DND-41 (cell line): ENCODE results near the gene RNU1-4.

Experiments used
- EZH2 ChIP-seq: IDR thresholded peaks from 3 replicates; pipeline ENCODE4 v1.6.1; 2012; ENCODE audit warnings: borderline replicate concordance, low read depth, mild to moderate bottlenecking, moderate library complexity, low read length, inconsistent platforms; ENCODE audit not compliant: severe bottlenecking
- TF ChIP-seq, protein P1 (sequence below): IDR thresholded peaks from 2 replicates; pipeline ENCODE4 v1.5.1; 2012; ENCODE audit warnings: borderline replicate concordance, low read length, moderate library complexity, mild to moderate bottlenecking; ENCODE audit not compliant: poor library complexity, severe bottlenecking; ENCODE audit errors: extremely low read depth

DNA sequence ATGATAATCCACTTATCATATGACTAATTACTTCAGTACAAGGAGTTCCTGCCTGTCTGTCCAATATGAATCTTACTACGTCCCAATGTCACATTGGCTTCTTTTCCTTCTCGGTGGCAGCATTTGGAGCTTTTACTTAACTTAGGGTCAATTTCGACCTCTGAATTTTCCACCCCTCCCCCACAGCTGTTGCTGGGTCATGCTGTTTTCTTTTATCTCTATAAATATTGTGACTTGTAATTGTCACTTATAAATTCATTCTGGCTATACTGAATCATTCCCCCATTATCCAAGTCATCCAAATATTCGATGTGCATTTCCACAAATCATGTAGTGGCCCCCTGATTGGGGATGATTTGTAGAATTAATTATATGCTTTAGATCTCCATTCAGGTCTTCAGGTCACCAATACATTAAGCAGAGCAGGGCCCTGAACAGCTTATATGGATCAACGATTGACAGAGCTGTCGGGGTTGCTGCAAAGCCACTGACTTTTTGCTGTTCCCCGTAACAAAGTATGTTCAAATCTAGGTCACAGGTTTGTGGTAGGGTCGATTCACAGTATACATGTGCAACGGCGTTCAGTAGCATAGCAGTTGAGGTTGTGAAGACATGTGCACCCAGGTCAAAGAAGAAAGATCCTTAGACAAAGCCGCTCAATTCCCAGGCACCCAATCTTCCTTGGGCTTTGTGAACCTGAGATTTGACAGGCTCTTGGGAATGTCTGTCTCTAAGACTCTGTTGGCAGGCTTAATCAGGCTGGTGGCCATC lies 18.3 kb upstream of the RNU1-4 start:
- TF ChIP-seq, protein P1, sequence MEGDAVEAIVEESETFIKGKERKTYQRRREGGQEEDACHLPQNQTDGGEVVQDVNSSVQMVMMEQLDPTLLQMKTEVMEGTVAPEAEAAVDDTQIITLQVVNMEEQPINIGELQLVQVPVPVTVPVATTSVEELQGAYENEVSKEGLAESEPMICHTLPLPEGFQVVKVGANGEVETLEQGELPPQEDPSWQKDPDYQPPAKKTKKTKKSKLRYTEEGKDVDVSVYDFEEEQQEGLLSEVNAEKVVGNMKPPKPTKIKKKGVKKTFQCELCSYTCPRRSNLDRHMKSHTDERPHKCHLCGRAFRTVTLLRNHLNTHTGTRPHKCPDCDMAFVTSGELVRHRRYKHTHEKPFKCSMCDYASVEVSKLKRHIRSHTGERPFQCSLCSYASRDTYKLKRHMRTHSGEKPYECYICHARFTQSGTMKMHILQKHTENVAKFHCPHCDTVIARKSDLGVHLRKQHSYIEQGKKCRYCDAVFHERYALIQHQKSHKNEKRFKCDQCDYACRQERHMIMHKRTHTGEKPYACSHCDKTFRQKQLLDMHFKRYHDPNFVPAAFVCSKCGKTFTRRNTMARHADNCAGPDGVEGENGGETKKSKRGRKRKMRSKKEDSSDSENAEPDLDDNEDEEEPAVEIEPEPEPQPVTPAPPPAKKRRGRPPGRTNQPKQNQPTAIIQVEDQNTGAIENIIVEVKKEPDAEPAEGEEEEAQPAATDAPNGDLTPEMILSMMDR = no peak
- TF ChIP-seq EZH2 = no peak
